HG02588 (cell line): ENCODE measurements around the gene RTTN.
A peak's percentile ranks its signal among the peaks of the same experiment; 100 is the strongest.

Experiments used
- ATAC-seq: cut with Tn5 transposase; IDR thresholded peaks from one replicate; pipeline ENCODE4 v1.9.1; 2021; ENCODE audit warnings: mild to moderate bottlenecking, moderate library complexity; ENCODE audit not compliant: unreplicated experiment

The RTTN gene

GRCh38 chr18:70216788-70217187, 11.3 kb upstream of the RTTN start:
- ATAC-seq: no peak

DNA sequence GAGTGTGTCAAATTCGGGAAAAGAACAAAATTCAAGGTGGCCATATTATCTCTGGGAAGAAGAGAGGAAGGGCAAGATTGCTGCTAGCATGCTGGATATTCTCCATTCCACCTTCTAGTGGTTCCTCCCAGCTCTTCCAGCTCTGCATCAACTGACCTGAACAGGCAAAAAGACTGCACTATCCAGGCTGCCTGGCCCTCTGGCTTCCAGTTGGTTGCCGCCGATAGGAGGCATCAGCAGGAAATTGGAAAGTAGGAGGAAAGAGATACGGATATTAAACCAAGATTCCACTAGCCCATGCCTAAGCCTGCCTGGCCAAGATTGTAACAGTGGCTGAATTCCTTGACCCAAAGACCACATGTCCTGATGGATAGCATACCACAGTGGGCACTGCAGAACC, 1.7 kb upstream of the RTTN start:
- ATAC-seq: no peak

GRCh38 chr18:70200286-70200685, 5.2 kb downstream of the RTTN start:
- no peak for ATAC-seq

- no peak for ATAC-seq
Observed at GRCh38 chr18:70197844-70198243, 7.6 kb downstream of the RTTN start.

DNA sequence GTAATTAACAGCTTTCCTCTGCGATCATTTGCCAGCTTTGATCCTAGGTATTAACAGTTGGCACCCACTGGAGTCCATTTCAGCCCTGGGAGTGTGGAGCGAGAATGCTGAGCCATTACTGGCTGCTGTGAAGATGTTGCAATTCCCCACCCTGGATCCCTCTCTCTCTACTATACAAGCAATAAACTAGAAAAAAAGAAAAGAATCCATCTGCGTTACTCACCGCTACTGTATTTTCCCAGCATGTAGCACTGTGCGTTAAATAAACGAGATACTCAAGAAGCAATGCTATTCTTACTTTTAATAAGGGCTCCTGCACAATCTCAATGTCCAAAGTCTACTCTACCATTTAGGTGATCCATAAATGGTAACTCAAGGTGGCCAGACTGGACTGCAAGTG, 8.5 kb downstream of the RTTN start:
- no peak for ATAC-seq

- ATAC-seq: peak; percentile 25
Observed at GRCh38 chr18:70195852-70196434, 9.5 kb downstream of the RTTN start.

- ATAC-seq: peak; percentile 39
Observed at GRCh38 chr18:70195014-70195614, 10.4 kb downstream of the RTTN start.

DNA sequence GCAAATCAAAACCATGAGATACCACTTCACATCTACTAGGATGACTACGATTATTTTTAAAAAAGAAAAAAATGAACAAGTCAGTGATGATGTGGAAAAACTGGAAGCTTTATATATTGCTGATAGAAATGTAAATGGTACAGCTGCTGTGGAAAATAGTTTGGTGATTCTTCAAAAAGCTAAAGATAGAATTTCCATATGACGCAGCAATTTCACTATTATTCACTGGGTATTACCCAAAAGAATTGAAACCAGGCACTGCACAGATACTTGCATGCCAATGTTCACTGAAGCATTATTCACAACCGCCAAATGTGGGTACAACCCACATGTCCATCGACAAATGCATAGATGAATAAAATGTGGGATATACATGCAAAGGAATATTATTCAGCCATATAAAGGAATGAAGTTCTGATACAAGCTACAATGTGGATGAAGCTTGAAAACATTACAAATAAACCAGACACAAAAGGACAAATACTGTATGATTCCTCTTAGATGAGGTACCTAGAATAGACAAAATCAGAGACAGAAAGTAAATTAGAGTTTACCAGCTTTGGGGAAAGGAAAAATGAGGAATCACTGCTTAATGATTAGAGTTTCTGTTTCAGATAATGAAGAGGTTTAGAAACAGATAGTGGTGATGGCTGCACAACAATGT, 11.1 kb downstream of the RTTN start:
- ATAC-seq: peak; percentile 79

- ATAC-seq: no peak
Observed at GRCh38 chr18:70190529-70190928, 15.0 kb downstream of the RTTN start.

- ATAC-seq: no peak
Observed at GRCh38 chr18:70188113-70188512, 17.4 kb downstream of the RTTN start.

GRCh38 chr18:70183441-70183840, 22.0 kb downstream of the RTTN start:
- no peak for ATAC-seq

- ATAC-seq: no peak
Observed at GRCh38 chr18:70182548-70182947, 22.9 kb downstream of the RTTN start.

- ATAC-seq: no peak
Observed at GRCh38 chr18:70181725-70182124, 23.8 kb downstream of the RTTN start.

GRCh38 chr18:70181015-70181414, 24.5 kb downstream of the RTTN start:
- no peak for ATAC-seq

DNA sequence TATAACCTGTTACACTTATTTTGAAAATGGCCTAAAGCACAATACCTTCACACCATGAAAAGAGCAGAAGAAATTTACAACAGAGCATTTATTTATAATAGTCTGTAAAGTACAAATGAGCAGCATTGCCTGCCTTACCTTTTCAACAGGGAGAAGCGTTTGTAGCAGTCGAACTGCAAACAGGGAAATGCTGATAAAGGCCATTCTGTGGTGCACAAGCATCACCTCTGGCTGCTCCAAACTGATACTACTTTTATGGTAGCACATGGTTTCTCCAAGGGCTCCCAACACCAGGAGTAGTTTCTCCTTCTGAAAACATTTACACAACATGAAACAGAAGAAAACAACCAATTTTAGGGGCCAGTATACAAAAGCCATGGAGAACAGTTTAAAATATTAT, 28.9 kb downstream of the RTTN start:
- no peak for ATAC-seq

- ATAC-seq: no peak
Observed at GRCh38 chr18:70175216-70175615, 30.3 kb downstream of the RTTN start.

- ATAC-seq: no peak
Observed at GRCh38 chr18:70172225-70172624, 33.3 kb downstream of the RTTN start.

DNA sequence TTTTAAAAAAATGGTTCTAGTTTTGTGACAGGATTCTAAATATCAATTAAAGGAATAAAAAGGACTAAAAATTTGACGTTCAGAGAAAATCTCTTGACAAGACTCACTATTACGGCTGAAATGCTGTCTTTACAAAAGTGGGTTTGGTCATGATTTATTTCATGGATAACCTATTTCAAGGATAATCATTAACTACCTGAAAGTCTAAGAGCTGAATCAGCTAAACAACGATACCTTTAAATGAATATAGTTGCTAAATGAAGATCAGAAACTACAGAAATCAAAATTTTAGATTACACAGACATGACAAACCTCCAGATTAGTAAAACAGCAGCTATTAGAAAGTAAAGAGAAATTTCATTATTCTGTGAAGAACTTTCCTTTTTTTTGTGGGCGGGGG, 35.7 kb downstream of the RTTN start:
- no peak for ATAC-seq

GRCh38 chr18:70166668-70167067, 38.8 kb downstream of the RTTN start:
- ATAC-seq: no peak

DNA sequence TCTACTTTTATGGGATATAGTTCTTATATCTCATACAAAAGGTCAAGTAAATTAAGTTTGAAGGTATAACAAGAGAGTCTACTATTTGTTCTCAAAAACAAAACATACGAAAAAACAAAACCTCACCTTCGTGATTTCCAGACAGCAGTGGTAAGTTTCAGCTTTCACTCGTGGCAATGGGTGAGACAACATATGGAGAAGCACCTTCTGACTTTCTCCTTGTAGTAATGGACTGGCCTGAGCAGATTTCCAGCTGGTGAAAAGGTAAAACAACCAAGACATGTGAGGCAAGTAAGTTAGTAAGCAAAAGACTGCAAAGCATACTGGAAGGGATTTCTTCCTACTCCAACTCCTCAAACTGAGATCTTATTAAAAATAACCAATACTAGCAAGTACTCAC, 39.6 kb downstream of the RTTN start:
- peak; percentile 70 for ATAC-seq

- no peak for ATAC-seq
Observed at GRCh38 chr18:70160073-70160678, 45.3 kb downstream of the RTTN start.
